GM12872 (cell line): ENCODE results near the gene SEMA3B.
A peak's percentile ranks its signal among the peaks of the same experiment; 100 is the strongest.

ENCODE experiments used
- CTCF ChIP-seq: IDR thresholded peaks from 3 replicates; pipeline ENCODE4 v1.5.1; 2011; ENCODE audit warnings: low read depth, mild to moderate bottlenecking, low read length, moderate library complexity; ENCODE audit not compliant: insufficient read depth

The SEMA3B gene

GRCh38 chr3:50241163-50241562, 27.8 kb upstream of the SEMA3B start:
- TF ChIP-seq CTCF, result no peak

GRCh38 chr3:50241713-50242380, 27.1 kb upstream of the SEMA3B start:
- TF ChIP-seq CTCF, result no peak

GRCh38 chr3:50242381-50242770, 26.6 kb upstream of the SEMA3B start:
- TF ChIP-seq CTCF, result no peak

GRCh38 chr3:50242851-50243542, 25.9 kb upstream of the SEMA3B start:
- TF ChIP-seq CTCF, result peak; percentile 14; the same call in 1 of the 3 replicates

GRCh38 chr3:50243543-50243895, 25.4 kb upstream of the SEMA3B start:
- TF ChIP-seq CTCF, result no peak

GRCh38 chr3:50245251-50245745, 23.6 kb upstream of the SEMA3B start:
- TF ChIP-seq CTCF, result no peak

- peak; percentile 93 for TF ChIP-seq CTCF
These were observed 23.0 kb upstream of the SEMA3B start for GRCh38 chr3:50245831-50246516.
